ENCODE measurements around the gene DNAJB4. TPM values are rescaled to one million over a fixed set of nuclear protein-coding genes. Genes with fewer than 3 reads are reported as not detected.
A peak's percentile ranks its signal among the peaks of the same experiment; 100 is the strongest.

The DNAJB4 gene
- total RNA-seq, 2 donors from 2014 or later: 9.6 to 14.0 TPM

DNA sequence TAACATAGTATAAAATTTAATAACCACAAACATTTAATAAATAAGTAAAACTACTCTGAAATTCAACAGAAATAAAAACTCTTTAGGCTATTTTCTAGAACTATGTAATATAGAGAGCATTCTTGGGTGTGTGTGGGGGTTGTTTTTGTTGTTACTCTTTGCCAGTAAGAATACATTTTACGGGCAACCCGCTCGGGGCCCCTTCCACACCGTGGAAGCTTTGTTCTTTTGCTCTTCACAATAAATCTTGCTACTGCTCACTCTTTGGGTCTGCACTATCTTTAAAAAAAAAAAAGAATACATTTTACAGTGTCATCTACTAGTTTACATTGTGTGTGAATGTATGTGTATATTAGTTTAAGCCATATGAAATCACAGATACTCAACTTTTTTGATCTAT lies 25.1 kb downstream of the DNAJB4 start:
- Mint-ChIP-seq H3K36me3 (ENCODE audit: insufficient read depth in 2 of 2) (no peaks in the 10 kb centered on the region), H3K4me1 (ENCODE audit: low read depth) (no peaks in the 10 kb centered on the region), H3K27me3 (ENCODE audit: low read depth) (peaks cover 20% of the 10 kb centered on the region), H3K4me3 (no peak overlapping the region), H3K9me3 (no peaks in the 10 kb centered on the region), H3K27ac (no peak overlapping the region)
- no peak for DNase-seq
- ATAC-seq (replicated peaks in 1 of 2): no peak

DNA sequence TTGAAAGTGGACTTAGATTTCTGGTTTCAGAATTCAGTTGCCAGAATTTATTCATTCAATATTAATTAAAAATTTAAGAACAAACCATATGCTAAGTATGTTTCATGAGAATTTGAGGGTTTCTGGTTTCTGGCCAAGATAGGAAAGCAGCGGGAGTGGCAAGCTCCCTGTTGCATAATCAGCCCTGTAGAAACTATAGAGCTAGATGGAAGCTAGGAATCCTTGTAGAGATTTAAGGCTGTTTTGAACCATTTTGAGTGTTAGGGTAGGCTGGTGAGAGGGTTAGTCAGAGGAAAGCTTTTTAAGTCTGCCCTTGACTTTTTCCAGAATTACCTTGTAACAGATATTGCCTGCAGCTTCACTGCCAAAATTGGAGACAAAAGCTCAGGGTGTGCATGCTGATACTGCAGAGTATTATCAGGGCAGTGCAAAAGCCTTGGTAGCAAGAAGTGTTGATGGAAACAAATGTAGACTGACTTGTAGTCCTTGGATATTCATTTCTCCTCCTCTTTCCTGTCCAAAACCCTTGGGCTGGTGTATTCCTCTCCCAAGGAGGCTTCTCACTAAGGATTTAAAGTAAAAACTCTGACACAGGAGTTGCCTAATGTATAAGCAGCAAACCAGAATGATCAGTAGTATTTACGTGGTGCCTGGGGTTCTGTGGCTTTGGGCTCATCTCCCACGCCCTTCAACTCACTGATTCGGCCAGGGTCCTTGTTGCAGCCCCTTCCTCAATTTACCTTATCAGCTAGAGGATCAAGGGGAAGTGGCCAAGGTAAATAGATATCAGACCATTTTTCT lies 28.5 kb downstream of the DNAJB4 start:
- Mint-ChIP-seq H3K27ac (no peak overlapping the region), H3K9me3 (no peaks in the 10 kb centered on the region)
- ATAC-seq (replicated peaks in 1 of 2): no peak

DNA sequence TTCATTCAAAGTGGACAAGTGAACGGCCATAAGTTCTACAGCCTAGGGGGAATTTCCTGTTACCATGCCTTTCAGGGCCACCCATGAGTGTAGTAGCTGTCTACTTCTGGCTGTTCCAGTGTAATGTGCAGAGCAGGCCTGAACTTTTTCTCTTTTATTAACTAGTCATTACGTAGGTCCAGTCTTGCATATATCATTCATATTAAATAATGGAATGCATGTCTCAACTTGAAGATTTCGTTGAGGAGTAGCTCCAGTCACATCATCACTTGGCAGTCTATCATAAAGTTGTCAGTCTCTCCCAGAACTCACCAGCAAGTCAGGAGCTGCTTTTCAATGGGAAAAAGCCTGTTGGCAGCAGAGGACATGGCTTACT lies 29.0 kb downstream of the DNAJB4 start:
- Mint-ChIP-seq H3K9me3 (no peaks in the 10 kb centered on the region), H3K27ac (no peak overlapping the region), H3K27me3 (ENCODE audit: low read depth) (peaks cover 20% of the 10 kb centered on the region), H3K36me3 (ENCODE audit: insufficient read depth in 2 of 2) (no peaks in the 10 kb centered on the region), H3K4me1 (ENCODE audit: low read depth) (no peaks in the 10 kb centered on the region), H3K4me3 (no peak overlapping the region)
- no peak for ATAC-seq (replicated peaks in 1 of 2)
- no peak for DNase-seq

More for the DNA sequence above, 28.5 kb downstream of the DNAJB4 start:
- no peaks in the 10 kb centered on the region for H3K36me3 Mint-ChIP-seq (ENCODE audit: insufficient read depth in 2 of 2)
- peaks cover 20% of the 10 kb centered on the region for H3K27me3 Mint-ChIP-seq (ENCODE audit: low read depth)
- no peak overlapping the region for H3K4me3 Mint-ChIP-seq
- H3K4me1 Mint-ChIP-seq (ENCODE audit: low read depth): no peaks in the 10 kb centered on the region
- DNase-seq: no peak

DNA sequence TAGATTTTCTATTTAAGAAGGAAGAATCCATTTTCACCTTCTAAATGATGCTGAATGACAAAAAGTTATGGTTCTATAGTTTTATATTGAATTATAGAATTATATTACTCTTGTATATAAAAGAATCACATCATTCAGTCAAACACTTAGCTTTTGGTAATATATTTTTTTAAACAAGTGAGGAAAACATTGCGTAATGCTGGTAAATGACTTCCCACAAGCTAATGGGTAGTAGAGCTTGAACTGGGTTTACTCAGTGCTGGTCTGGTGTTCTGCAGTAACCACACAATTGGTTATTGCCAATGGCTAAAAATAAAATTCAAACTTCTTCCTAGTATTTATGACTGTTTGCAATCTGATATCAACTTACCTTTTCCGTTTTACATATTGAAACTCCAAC lies 30.4 kb downstream of the DNAJB4 start:
- no peak overlapping the region for H3K4me3 Mint-ChIP-seq
- DNase-seq (no peak), ATAC-seq (replicated peaks in 1 of 2) (no peak)
- peaks cover 2% of the 10 kb centered on the region for H3K4me1 Mint-ChIP-seq (ENCODE audit: low read depth)
- H3K9me3 Mint-ChIP-seq: no peaks in the 10 kb centered on the region
- H3K27ac Mint-ChIP-seq: no peak overlapping the region
- H3K36me3 Mint-ChIP-seq (ENCODE audit: insufficient read depth in 2 of 2): no peaks in the 10 kb centered on the region
- peaks cover 20% of the 10 kb centered on the region for H3K27me3 Mint-ChIP-seq (ENCODE audit: low read depth)

DNA sequence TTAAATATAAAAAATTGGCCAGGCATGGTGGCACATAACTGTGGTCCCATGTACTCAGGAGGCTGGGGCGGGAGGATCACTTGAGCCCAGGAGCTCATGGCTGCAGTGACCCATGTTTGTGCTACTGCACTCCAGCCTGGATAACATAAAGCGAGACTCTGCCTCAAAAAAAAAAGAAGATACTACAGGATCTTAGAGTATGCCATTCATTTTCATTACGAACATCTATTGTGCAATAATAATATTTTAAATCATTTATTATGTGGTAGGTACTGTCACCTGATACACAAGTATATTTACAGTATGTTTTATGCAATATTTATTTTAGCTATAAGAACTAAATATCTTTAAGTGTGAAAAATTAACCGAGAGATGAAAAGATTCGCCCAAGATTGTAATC lies 31.7 kb downstream of the DNAJB4 start:
- Mint-ChIP-seq H3K9me3 (no peaks in the 10 kb centered on the region), H3K4me3 (no peak overlapping the region), H3K4me1 (ENCODE audit: low read depth) (peaks cover 13% of the 10 kb centered on the region), H3K27ac (no peak overlapping the region), H3K36me3 (ENCODE audit: insufficient read depth in 2 of 2) (no peaks in the 10 kb centered on the region), H3K27me3 (ENCODE audit: low read depth) (peaks cover 20% of the 10 kb centered on the region)
- ATAC-seq (replicated peaks in 1 of 2): no peak
- DNase-seq: no peak

DNA sequence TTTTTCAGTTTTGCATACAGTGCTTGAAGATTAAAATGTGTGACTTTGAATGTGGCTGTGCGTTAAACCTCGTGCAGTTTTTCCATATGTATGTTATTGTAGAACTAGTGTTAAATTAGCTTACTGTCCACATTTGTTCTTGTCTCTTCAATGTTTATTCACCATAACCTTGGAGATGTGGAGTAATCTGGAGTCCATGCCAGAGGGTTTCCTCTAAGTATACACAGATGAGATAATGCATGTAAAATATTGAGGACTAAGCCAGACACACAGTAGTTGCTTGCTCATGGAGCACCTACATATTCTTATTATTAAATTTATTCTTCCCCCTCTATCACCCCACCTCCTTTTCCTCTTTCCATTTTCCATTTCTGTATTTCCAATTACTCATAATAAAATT lies 33.3 kb downstream of the DNAJB4 start:
- DNase-seq: no peak
- H3K27ac Mint-ChIP-seq: no peak overlapping the region
- H3K4me3 Mint-ChIP-seq: no peak overlapping the region
- ATAC-seq (replicated peaks in 1 of 2): no peak
- peaks cover 20% of the 10 kb centered on the region for H3K27me3 Mint-ChIP-seq (ENCODE audit: low read depth)
- H3K4me1 Mint-ChIP-seq (ENCODE audit: low read depth): peaks cover 13% of the 10 kb centered on the region
- no peaks in the 10 kb centered on the region for H3K9me3 Mint-ChIP-seq
- H3K36me3 Mint-ChIP-seq (ENCODE audit: insufficient read depth in 2 of 2): no peaks in the 10 kb centered on the region

DNA sequence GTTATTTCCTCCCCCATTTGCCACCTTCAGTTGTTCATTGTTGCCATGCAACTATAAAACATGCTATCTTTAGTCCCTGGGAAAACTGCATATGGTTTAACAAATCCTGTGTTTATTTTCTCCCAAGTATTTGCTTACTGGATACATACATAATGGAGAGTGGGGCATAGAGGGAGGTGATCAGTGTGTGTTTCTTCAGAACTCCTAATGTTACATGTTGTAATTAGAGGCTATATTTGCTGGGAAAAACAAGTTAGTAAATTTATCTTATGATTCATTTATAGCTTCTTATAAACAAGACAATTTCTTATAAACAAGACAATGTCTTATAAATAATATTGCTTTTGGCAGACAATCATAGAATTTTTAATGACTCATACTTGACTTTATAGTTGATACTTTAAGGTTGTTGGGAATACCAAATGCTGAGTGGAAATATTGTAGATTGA lies 33.8 kb downstream of the DNAJB4 start:
- no peaks in the 10 kb centered on the region for H3K36me3 Mint-ChIP-seq (ENCODE audit: insufficient read depth in 2 of 2)
- no peak for ATAC-seq (replicated peaks in 1 of 2)

DNA sequence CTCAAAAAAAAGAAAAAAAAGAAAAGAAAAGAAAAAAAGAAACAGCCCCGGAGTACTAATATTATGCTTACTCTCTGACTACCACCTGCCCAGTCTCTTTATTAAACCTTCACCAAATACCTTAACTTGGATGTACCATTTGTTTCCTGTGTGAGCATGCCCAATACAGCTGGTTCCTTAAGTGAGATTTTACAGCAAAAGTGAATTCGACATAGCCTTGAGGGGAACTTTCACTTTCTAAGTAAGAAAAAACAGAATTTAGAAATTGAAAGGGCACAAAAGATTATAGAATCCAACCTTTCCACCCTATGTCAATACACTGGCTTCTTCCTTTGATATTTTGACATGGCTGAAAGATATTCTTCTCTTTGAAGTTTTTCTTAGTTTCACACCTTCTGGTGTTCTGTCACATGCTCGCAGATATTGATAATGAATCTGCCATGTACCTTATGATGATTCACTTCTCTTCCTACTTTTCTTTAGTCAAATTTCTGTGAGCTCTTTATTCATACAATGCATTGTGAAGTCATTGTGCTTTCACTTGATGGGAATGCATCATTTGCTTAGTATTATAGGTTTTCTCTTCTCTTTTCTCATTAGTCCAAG lies 35.8 kb downstream of the DNAJB4 start:
- Mint-ChIP-seq H3K27ac (peak overlapping the region; percentile 34), H3K4me3 (peak overlapping the region; percentile 65 to 89), H3K36me3 (ENCODE audit: insufficient read depth in 2 of 2) (no peaks in the 10 kb centered on the region), H3K27me3 (ENCODE audit: low read depth) (peaks cover 28% of the 10 kb centered on the region), H3K9me3 (no peaks in the 10 kb centered on the region), H3K4me1 (ENCODE audit: low read depth) (peaks cover 26% of the 10 kb centered on the region)
- DNase-seq (no peak), ATAC-seq (replicated peaks in 1 of 2) (peak; percentile 60 to 65)

More for the DNA sequence above, 33.8 kb downstream of the DNAJB4 start:
- no peak overlapping the region for H3K27ac Mint-ChIP-seq
- H3K4me3 Mint-ChIP-seq: no peak overlapping the region
- H3K4me1 Mint-ChIP-seq (ENCODE audit: low read depth): peaks cover 13% of the 10 kb centered on the region
- H3K27me3 Mint-ChIP-seq (ENCODE audit: low read depth): peaks cover 22% of the 10 kb centered on the region
- DNase-seq: no peak
- no peaks in the 10 kb centered on the region for H3K9me3 Mint-ChIP-seq

DNA sequence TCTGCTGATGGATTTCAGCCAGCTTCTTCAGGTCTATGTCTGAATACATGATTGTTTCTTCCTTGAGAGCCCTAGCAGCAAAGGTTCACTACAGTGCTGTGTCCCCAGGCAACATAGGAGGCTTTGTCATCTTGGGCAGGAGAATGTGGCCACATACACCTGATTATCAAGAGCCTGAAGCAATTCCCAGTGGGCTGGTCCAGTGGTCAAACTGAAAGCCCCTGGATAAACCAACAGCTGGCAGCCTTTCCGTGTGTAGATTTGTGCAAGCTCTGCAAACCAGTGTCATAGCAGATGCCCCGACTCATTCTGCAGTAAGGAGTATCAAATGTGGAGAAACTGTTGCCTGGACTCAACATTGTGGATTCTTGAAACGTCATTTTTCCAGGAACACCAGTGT lies 38.7 kb downstream of the DNAJB4 start:
- H3K27ac Mint-ChIP-seq: no peak overlapping the region
- ATAC-seq (replicated peaks in 1 of 2): no peak
- no peaks in the 10 kb centered on the region for H3K36me3 Mint-ChIP-seq (ENCODE audit: insufficient read depth in 2 of 2)
- H3K9me3 Mint-ChIP-seq: no peaks in the 10 kb centered on the region
- DNase-seq: no peak
- H3K4me1 Mint-ChIP-seq (ENCODE audit: low read depth): peaks cover 51% of the 10 kb centered on the region
- H3K4me3 Mint-ChIP-seq: no peak overlapping the region
- H3K27me3 Mint-ChIP-seq (ENCODE audit: low read depth): peaks cover 52% of the 10 kb centered on the region

DNA sequence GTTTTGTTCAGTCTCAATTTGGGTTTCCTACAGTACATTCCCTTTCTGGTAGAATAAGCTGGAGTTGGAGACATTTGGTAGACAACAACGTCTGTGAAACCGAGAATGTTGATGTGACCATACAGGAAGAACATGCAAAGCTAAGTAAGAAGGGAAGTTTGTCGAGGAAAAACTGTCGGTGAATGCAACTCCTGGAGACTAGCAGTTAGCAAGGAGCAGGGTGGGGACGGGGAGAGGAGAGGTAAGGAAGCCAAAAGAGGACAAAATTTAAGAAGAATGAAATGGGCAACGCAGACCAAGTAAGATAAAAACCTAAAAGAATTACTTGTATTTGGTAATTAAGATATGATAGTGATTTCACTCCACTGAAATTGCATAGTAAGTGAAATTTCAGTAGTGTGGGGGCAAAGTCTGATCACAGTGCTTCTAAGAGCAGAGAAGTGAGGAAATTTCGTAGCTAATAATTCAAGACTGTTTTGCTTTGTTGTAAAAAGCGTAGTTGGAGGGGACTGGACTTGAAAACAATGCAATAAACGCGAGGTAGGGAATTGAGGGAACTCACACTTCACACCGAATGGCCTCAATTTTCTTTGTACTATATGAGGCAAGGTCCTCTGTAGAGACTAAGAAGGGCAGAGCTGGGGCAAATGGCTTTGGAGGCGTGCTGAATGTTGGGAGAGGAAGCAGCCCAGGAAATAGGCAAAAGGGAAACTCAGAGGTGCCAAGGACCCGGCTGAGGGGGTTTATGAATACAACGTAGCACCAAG lies 40.2 kb downstream of the DNAJB4 start:
- Mint-ChIP-seq H3K4me1 (ENCODE audit: low read depth) (peaks cover 54% of the 10 kb centered on the region), H3K27me3 (ENCODE audit: low read depth) (peaks cover 52% of the 10 kb centered on the region), H3K36me3 (ENCODE audit: insufficient read depth in 2 of 2) (no peaks in the 10 kb centered on the region), H3K27ac (no peak overlapping the region), H3K4me3 (peak overlapping the region; percentile 74 to 77), H3K9me3 (no peaks in the 10 kb centered on the region)
- DNase-seq (no peak), ATAC-seq (replicated peaks in 1 of 2) (peak; percentile 10 to 16)

DNA sequence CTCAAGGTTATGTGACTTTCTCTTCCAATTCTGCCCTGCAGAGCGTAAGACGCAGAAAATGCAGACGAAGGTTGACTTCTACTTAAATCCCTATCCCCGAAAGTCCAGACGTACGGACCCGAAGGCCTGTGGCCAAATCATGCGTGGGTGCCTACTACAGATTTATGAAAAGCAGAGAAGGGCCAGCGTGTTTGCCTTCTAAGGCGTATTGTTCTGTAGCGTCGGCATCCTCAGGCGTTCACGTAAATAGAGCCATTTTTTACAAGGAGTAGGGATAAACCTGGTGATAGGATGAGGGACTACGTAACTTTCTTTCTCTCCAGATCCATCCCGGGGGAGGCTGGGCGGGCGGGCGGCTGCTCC lies 40.8 kb downstream of the DNAJB4 start:
- Mint-ChIP-seq H3K9me3 (no peaks in the 10 kb centered on the region), H3K27me3 (ENCODE audit: low read depth) (peaks cover 52% of the 10 kb centered on the region), H3K36me3 (ENCODE audit: insufficient read depth in 2 of 2) (no peaks in the 10 kb centered on the region), H3K4me1 (ENCODE audit: low read depth) (peaks cover 49% of the 10 kb centered on the region), H3K27ac (no peak overlapping the region), H3K4me3 (peak overlapping the region; percentile 74 to 77)
- DNase-seq (no peak), ATAC-seq (replicated peaks in 1 of 2) (peak in 1 of 2 donors; percentile 36)

DNA sequence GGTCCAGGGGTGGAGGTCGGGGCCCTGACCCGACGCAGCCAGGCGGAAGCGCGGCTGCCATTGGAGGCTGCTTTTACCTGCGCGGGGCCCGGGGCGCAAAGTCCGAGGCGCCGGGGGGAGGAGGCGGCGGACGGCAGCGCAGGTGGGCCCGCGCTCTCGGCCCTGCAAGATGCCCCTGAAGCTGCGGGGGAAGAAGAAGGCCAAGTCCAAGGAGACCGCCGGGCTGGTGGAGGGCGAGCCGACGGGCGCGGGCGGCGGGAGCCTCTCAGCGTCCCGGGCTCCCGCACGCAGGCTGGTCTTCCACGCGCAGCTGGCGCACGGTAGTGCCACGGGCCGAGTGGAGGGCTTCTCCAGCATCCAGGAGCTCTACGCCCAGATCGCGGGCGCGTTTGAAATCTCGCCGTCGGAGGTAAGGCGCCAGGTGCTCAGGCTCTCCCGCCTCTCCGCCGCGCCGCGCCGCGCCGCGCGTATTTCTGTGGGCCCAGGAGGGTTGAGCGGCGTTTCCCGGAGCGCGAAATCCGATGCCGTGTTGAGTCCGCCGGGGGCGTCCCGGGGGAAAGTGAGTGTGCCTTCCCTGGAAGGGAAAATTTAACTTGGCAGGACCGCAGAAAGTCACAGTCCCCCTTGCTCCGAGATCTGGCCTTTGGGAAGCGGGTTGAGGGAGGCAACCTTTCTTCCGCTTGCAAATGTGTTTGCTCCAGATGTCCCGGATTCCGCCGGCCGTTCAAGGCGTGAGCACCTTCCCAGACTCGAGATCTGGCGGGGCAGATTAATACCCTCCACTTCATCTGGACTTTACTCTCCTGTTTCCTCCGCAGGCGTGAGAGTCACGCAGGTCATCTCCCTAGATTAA lies 41.4 kb downstream of the DNAJB4 start, which contains the start of gene GIPC2:
GIPC2 (plus strand) TSS at position 41 of the 853 bp plus-strand sequence; CDS start at position 170, 129 bp downstream.
- Mint-ChIP-seq H3K36me3 (ENCODE audit: insufficient read depth in 2 of 2) (no peaks in the 10 kb centered on the region), H3K9me3 (no peaks in the 10 kb centered on the region), H3K27me3 (ENCODE audit: low read depth) (peaks cover 52% of the 10 kb centered on the region), H3K27ac (no peak within 1 kb of the TSS), H3K4me3 (peak within 1 kb of the TSS; percentile 74 to 77), H3K4me1 (ENCODE audit: low read depth) (peaks cover 43% of the 10 kb centered on the region)
- ATAC-seq (replicated peaks in 1 of 2): peak; percentile 71 to 78
- DNase-seq: peak; percentile 27 to 36
